ENCODE data around the gene OR1J2.
"Not testable (repeated sequence)": the region's sequence is repeated elsewhere in the genome, so short reads cannot be mapped to it uniquely, and the experiment has no call there.

The OR1J2 gene, protein sequence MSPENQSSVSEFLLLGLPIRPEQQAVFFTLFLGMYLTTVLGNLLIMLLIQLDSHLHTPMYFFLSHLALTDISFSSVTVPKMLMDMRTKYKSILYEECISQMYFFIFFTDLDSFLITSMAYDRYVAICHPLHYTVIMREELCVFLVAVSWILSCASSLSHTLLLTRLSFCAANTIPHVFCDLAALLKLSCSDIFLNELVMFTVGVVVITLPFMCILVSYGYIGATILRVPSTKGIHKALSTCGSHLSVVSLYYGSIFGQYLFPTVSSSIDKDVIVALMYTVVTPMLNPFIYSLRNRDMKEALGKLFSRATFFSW

DNA sequence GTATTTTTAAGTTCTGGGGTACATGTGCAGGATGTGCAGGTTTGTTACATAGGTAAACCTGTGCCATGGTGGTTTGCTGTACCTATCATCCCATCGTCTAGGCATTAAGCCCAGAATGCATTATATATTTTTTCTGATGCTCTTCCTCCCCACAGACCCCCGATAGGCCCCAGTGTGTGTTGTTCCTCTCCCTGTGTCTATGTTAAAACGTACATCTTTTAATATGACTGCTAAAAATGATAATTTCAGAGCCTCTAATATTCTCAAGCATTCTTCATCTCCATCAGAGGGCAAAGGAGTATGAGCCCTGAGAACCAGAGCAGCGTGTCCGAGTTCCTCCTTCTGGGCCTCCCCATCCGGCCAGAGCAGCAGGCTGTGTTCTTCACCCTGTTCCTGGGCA, at the start of gene OR1J2:
Gene OR1J2, plus strand, starts transcription at position 301 of the 400 bp plus-strand sequence. Its CDS starts 0 bp downstream, at position 301.
- DNase-seq: no peak

DNA sequence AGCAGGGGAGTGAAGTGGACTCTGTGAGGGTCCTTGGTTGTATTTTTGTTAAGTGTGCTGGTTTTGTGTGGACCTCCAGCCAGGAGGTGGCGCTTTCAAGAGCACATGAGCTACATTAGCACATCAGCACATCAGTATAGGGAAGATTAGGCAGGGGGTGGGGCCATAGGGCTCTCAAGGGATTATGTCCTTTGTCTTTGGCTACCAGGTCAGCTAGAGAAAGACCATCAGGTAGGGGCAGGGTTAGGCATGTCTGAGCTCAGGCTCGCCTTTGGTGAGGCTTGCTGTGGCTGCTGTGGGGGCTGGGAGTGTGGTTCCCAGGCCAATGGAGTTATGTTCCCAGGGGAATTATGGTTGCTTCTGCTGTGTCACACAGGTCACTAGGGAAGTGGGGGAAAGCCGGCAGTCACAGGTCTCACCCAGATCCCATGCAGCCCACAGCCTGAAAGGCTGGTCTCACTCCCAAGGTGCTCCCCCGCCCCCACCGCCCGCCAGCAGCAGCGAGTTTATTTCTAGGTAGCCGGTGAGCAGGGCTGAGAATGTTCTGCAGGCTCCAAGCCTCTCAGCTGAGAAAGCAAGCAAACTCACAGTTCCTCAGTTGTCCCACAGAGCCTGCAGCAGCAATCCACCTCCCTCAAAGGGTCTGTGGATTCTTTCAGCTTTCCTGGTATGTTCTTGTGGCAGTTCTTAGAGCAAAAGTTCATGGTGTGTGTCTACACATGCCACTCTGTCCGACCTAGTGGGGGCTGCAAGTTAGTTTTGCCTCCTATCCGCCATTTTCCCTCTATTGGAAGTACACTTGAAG, 46.6 kb upstream of the OR1J2 start:
- peak; percentile 88 for DNase-seq

DNA sequence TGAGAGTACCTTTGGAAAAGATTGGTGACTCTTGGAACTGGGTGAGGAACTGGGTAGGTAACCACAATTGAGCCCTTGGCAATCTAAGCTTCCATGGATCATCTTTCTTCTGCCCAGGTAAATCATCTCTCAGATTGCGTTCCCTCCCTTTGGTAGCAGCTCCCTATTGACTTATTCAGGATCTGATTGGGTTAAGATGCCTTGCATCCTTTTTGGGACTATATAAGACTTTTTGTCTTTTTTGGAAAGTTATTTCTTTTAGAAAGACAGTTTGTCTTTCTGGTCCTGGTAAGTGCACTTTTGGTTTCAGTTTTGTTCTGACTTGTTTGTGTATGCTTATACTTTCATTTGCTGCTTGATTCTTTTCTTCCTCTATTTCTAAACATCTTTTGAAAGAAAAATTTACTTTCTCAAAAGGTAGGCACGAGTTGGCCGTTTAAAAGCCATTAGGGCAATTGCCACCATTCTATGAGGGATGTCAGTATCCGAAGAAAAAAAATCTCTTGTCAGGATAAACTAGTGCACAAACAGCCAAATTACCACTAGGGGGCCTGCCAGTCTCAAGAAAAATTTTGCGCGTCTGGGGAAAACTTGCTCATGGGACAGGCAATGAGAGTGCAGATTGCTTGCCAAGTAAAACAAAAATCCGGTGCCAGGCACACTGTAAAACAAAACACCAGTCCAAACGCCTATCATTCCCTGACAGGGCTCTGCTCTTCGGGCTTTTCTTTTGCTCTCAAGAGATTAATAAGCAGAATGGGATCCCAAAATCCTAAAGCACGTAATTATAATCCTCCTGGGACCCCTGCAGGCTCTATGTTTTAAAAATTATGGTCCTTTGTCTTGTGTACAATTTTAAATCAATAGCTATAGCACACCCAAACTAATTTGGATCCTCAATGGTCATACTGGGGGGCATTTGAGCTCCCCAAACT, 45.7 kb upstream of the OR1J2 start:
- DNase-seq: peak; percentile 90

DNA sequence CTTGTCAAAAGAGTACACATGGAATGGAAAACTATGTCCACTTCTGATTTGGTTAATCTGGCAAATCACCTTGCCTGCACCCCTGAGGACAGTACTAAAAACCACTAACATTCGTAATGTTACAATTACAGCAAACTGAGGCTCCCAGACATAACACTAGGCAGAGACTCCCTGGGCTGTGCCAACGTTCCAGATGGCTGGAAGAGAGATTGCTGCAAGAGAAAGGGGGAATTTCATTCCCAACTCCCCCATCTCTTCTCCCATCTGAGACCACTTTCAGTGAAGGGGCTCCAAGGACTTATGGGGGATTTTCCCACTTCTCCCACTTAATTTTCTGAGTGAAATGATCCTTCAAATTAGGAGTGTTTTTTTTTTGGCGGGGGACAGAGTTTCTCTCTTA, 44.1 kb upstream of the OR1J2 start:
- DNase-seq: no peak

DNA sequence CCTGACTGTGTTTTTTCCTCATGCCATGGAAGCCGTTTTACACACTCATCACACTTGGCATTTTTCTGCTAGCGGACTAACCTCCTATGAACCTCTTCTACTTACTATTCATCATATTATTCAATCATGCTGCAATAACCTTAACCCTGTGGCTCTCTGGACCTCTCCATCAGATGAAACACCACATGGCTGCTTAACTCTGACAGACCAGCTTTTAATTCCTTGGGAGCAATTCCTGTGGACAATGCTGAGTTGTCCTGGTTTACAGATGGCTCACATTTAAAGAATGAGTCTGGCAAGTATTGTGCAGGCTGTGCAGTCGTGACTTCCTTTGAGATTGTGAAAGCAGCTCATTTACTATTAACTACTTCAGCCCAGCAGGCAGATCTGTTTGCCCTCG, 41.9 kb upstream of the OR1J2 start:
- no peak for DNase-seq

DNA sequence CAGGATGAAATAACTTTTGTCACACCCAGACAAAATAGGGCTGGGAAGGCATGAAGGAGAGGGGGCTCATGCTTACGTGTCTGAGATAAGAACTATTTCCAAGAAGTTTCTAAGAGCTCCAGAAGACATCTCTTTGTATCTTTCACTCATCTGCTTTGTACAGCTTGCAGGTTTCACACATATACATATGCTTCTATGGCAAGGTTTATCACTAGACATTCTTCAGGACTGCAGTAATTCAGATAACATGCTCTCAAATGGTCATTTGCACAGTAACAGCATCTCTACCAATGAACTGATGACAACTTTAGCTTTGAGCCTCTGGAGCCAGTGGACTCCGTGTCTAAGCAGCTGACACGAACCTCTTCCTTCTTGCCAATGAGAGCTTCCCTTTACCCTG, 36.0 kb upstream of the OR1J2 start:
- no peak for DNase-seq

DNA sequence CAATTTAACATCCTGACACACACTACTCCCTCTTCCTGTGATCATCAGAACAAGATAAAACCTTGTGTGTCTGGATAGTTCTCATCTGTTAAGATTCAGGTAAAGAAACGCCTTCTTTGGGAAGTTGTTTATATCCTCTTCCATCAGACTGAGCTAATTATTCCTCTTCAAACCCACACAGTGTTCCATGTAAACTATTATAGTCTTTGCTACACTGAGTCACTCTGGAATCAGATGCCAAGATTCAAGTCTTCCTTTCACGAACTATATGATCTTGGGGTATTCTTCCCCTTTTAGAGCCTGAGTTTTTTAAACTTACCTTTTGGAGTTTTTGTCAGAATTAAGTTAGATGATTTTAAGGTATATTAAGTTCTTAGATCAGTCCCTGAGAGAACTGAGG, 34.9 kb upstream of the OR1J2 start:
- no peak for DNase-seq

DNA sequence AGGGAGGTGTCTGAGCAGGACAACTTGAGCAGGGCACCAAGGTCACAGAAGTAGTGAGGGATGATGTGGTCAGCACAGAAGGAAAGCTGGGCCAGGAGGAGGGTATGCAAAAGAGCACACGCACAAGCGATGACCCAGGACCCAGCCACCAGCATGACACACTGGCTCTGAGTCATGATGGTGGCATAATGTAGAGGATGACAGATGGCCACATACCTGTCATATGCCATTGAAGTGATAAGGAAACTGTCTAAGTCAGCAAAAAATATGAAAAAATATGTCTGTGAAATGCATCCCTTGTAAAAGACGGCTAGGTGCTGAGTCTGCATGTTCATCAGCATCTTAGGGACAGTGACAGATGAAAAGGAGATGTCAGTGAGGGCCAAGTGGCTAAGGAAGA, 33.3 kb upstream of the OR1J2 start:
- peak; percentile 20 for DNase-seq

DNA sequence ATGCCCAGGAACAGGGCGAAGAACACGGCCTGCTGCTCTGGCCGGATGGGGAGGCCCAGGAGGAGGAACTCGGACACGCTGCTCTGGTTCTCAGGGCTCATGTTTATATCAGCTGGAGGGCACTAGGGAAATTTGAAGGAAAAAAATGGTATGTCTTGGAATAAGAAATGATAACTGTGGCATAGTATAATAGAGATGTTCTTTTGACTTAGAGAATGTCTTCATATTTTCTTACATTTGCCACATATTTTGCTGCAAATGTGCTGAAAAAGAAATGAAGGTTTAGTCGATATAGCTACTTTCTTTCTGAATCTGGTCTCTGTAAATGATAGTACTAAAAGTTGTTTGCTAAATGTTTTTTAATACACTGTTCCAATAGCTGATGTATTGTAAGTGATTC, 32.8 kb upstream of the OR1J2 start, which contains the start of gene OR1J1:
Gene OR1J1, minus strand, starts transcription at position 101 of the 400 bp plus-strand sequence. Its CDS starts 0 bp downstream, at position 101.
- no peak for DNase-seq

DNA sequence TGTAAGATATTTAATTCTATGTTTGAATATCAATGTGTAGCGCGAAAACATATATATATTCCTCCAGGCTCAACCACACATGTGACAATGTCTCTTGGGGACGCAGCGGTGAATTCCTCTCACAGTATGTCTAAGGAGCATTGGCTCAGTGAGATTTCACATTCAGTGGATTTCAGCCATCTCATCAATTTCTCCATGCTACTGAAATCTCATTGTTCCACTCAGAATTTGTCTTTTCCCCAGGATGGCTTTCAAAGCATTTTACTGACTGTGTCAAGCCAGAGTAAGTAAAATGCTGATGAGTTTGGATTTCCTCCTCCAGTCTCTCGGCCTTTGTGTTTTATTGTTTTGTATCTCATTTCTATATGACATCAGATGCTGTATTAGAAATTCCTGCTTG, 31.5 kb upstream of the OR1J2 start:
- no peak for DNase-seq

DNA sequence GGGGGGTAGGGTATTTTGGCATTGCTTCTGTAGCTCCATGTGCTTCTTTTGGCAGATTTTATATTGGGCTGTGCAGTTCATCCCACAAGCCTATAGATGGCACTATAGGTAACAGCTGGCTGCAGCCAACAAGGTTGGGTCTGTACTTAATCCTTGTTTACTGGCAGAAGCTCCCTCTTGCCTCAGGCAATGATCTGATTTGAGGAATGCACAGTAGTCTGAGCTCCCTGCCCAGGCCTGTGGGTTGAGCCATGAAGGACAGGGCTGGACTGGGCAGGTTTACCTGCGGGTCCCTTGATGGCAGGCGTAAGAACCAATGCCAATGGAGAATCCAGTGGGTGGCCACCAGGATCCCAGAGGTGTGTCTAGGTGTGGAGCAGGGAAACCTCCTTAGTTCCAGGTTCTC, 11.7 kb upstream of the OR1J2 start:
- DNase-seq: peak; percentile 72

DNA sequence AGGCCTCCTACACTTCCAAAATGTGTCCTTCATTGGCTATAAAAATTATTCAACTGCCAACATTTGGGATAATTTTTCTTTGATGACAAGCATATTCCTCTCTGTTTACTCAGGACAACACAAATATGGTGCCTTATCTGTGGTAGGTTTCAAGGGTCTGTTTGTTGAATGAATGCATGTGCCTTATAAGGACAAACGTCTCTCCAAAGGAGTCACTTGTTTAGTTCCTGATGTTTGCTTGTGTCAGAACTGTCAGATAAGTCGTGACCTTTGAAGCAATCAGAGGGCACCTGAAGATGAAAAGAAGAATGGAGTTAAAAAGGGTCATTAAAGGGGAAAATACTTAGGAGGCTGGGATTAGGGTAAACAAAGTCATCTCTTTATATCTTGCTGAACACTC, 3.6 kb upstream of the OR1J2 start:
- no peak for DNase-seq

DNA sequence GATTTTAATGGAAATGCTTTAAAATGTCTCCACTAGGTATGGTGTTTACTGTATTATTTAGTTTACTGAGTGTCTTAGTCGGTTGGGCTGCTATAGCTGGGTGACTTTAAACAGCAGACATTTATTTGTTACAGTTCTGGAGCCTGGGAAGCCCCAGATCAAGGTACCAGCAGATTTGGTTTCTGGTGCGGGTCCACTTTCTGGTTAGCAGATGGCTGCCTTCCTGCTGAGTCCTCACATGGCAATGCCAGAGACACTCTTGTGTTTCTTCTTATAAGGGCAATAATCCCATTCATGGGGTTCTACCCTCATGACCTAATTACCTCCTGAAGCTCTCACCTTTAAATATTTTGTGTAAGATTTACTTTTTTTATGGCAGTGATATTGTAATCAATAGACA, 7.6 kb downstream of the OR1J2 start:
- no peak for DNase-seq

DNA sequence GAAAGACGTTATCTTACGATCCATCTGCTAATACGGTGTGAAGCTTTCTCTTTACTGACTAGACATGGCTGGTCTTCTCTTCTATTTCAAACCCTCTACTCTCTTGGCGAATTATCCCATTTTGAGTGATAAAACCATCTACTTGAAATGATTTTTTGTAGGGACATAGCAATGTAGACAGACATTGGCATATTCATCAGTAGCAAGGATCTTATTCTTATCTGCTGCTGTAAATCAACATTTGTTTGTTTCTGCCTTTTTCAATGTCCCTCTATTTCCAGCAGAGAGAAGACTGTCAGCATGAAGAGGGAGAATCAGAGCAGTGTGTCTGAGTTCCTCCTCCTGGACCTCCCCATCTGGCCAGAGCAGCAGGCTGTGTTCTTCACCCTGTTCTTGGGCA, 8.2 kb downstream of the OR1J2 start, which contains the start of gene OR1J4:
Gene OR1J4, plus strand, starts transcription at position 301 of the 400 bp plus-strand sequence. Its CDS starts 0 bp downstream, at position 301.
- DNase-seq: no peak

DNA sequence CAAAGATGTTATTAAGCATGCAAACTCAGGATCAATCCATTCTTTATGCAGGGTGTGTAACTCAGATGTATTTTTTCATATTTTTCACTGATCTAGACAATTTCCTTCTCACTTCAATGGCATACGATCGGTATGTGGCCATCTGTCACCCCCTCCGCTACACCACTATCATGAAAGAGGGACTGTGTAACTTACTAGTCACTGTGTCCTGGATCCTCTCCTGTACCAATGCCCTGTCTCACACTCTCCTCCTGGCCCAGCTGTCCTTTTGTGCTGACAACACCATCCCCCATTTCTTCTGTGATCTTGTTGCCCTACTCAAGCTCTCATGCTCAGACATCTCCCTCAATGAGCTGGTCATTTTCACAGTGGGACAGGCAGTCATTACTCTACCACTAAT, 8.8 kb downstream of the OR1J2 start:
- no peak for DNase-seq

DNA sequence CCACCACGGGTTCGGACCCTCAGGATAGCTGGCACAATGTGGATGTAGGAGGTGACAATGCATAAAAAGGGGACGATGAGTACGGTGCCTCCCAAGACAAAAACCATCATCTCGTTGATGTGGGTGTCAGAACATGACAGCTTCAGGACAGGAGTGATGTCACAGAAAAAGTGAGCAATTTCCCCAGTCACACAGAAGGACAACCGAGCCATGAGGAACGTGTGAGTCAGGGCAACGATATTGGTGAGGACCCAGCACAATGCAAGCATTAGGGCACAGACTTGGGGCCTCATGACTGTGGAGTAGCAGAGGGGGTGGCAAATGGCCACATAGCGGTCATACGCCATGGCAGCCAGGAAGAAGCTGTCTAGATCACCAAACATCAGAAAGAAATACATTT, 16.0 kb downstream of the OR1J2 start:
- DNase-seq: no peak

DNA sequence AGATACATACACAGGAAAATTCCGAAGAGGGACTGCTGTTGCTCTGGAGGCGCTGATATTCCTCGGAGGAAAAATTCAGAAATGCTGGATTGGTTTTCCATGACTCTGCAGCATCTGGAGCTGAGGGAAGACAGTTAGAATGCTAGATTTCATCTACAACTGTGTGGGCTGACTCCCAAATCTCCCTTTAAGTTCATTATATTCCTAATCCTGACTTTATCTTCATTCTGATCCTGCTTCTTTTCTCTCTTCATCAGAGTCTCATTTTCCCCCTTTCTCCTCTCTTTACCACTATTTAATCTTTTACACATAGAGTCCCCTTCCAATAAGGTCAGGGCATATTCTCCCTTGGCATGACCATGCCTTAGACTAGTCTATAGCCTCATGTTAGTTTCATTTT, 16.6 kb downstream of the OR1J2 start, which contains the start of gene OR1N1:
Gene OR1N1, minus strand, starts transcription at position 101 of the 400 bp plus-strand sequence. Its CDS starts 0 bp downstream, at position 101.
- no peak for DNase-seq

DNA sequence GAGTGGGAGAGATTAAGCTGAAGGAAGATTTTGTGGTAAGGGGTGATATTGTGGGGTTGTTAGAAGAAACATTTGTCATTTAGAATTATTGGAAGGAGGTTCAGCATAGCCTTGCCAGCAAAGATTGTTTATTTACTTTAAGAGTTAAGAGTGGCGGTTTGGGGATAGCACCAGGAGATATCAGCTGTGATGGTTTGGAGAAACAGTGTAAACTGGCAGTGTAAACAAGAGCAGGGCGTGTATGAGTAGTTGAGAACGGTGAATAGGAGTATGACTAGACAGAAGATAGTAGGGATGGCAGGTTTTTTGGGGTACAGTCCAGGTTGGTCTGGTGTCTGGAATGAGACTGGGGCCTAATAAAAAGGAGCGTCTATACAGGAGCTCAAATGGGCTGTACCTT, 20.6 kb downstream of the OR1J2 start:
- DNase-seq: not testable (repeated sequence)

DNA sequence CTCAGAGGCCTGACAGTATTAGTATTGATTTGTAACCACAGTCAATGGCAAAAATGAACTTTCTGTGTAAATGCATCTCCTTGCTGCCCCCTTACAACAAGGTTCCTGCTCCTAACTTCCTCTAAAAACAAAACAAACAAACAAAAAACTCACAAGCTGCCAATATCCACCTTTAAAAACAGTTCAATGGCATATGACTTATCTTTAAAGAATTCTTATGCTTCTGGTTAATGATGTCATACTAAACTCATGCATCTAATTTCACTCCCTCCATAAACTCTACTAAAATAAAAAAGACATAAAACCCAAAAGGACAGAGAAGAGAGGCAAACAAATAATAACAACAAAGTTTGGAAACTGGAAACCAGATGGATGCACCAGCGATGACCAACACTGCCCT, 25.5 kb downstream of the OR1J2 start:
- no peak for DNase-seq

DNA sequence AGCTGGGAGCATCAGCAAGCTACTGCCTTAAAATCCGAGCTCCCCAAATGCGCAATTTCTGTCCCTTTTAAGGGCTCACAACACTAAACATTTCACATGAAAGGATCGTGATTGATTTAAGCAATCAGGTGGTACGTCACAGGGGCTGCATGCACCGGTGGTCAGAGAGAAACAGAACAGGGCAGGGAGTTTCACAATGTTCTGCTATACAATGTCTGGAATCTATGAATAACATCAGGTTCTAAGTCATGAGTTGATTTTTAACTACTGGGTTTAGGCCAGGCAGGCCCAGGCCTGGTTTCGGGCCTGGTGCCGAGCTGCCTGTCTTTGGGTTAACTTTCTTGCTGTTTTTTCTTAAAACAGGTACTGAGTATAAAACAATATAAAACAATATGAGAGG, 26.5 kb downstream of the OR1J2 start:
- not testable (repeated sequence) for DNase-seq

DNA sequence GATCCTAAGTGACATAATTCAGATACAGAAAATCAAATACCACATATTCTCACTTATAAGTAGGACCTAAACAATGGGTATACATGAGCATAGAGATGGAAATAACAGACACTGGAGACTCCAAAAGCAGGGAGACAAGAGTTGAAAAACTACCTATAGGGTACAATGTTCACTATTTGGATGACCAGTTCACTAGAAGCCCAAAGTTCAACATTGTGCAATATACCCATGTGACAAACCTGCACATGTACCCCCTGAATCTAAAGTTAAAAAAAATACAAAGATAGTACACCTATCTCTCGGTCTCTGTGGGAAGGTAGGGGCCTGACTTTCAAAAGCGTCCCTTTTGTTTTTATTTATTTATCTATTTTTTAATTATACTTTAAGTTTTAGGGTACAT, 28.2 kb downstream of the OR1J2 start:
- no peak for DNase-seq

DNA sequence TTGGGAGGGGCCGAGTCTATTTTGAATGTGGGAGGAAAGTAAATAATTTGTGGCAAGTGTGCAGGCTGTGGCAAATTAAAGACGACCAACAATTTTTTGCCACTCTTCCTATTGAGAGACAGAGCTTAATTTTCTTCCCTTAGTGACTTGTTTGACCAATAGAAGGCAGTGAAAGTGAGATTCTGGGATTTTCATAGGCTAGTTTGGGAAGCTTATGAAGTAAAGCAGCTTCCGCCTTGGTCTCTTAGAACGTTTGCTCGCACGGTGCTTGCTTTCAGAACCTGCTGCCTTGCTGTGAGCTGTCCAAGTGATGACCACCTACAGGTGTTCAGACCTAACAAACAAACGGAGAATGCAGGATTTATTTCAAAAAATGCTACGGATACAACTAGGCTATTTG, 35.6 kb downstream of the OR1J2 start:
- no peak for DNase-seq

DNA sequence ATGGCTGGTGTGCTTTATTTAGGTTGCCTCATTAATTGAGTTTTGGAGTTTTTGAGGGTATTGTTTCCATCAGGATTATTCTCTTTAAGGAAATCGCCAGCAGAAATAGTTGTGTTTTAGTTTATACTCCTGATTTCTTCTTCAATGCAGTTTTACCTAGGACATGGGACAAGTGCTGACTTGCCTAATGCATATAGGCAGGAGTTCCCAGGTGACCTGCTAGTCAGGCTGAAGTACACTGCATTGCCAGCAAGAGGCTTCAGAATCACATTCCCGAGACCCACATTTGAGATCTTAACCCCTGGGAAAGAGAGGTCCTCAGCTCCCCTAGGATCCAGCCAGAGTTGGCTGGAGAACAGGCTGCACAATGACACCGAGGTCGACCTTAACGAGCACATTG, 40.8 kb downstream of the OR1J2 start:
- DNase-seq: no peak

Data from DMS53 (cell line).